Breast epithelium (tissue), 3 donors: ENCODE measurements around the gene PPM1D.

ENCODE experiments used
- POLR2A ChIP-seq: fragments of 450-650 bp; IDR thresholded peaks from one replicate; pipeline ENCODE4 v1.6.1; 2016; ENCODE audit warnings: antibody characterized with exemption, mild to moderate bottlenecking, moderate library complexity
- POLR2AphosphoS5 ChIP-seq, 3 donors: sonication (generic); formaldehyde crosslinking; IDR thresholded peaks; one replicate each; pipeline ENCODE4 v1.6.1; 2017; ENCODE audit warnings: antibody characterized with exemption in 3 of 3
- TF ChIP-seq, protein P1 (sequence below), 3 donors: fragments of 450-650 bp; IDR thresholded peaks; one replicate each; pipeline ENCODE4 v1.5.1; 2016 to 2017; ENCODE audit warnings: antibody characterized with exemption in 3 of 3, mild to moderate bottlenecking in 3 of 3, moderate library complexity in 3 of 3

DNA sequence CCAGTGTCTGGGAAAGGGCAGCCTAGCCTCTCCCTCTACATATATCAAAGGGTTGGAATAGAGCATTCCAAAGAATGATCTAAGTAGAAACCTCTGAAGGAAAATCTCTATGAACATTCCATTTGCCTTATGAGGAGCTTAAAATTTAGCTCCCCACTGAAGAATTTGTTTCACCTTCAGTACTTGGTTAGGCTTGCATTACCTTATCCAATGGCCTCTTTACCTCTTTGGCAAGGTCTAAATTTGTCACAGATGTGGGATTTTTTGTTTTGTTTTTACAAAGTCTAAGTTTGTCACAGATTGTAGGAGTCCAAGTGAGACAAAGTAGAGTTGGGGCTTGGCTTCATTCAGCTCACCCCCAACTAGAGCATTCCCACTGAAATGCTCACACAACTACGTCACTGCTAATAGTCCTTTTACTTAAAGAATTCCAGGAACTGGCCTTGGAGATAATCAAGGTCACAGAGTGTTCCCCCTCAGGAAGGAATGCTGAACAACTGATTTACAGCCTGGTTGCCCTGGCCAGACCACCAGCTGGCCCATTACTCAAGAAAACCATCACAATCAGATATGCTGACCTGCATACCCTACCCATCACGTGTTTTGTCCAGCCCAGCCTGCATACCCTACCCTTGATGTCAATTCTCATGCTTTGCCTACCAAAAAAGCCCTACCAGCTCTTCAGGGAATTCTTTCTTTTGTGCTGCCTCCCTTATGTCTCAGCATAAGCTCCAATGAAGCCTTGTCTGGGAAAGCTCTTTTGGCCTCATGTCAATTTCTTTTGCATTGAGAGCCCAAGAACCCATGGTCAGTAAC, 26.5 kb upstream of the PPM1D start:
- no peak for TF ChIP-seq POLR2A
- TF ChIP-seq, protein P1, sequence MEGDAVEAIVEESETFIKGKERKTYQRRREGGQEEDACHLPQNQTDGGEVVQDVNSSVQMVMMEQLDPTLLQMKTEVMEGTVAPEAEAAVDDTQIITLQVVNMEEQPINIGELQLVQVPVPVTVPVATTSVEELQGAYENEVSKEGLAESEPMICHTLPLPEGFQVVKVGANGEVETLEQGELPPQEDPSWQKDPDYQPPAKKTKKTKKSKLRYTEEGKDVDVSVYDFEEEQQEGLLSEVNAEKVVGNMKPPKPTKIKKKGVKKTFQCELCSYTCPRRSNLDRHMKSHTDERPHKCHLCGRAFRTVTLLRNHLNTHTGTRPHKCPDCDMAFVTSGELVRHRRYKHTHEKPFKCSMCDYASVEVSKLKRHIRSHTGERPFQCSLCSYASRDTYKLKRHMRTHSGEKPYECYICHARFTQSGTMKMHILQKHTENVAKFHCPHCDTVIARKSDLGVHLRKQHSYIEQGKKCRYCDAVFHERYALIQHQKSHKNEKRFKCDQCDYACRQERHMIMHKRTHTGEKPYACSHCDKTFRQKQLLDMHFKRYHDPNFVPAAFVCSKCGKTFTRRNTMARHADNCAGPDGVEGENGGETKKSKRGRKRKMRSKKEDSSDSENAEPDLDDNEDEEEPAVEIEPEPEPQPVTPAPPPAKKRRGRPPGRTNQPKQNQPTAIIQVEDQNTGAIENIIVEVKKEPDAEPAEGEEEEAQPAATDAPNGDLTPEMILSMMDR (IDR thresholded peaks at IDR 0.05), result no peak
- TF ChIP-seq POLR2AphosphoS5 (IDR thresholded peaks at IDR 0.05), result peak in 1 of 3 donors; percentile 24
